Muscle of arm (tissue), 12 donors: ENCODE measurements around the gene GBA2. TPM values are rescaled to one million over a fixed set of nuclear protein-coding genes. Genes with fewer than 3 reads are reported as not detected.

ENCODE experiments used
- DNase-seq: peaks from one replicate; pipeline ENCODE4 v3.0.0-alpha.2; 2013
- polyA plus RNA-seq, 12 donors: library from polyadenylated mRNA; unstranded; fragments of 120-200 nt; gene quantifications; one replicate each; pipeline ENCODE4 v1.2.1, GENCODE V29; 2013; ENCODE audit not compliant: insufficient read length in 12 of 12

The GBA2 gene
- polyA plus RNA-seq, 12 donors, result 33.9 to 87.1 (median 55.8) TPM; not detected in 1

DNA sequence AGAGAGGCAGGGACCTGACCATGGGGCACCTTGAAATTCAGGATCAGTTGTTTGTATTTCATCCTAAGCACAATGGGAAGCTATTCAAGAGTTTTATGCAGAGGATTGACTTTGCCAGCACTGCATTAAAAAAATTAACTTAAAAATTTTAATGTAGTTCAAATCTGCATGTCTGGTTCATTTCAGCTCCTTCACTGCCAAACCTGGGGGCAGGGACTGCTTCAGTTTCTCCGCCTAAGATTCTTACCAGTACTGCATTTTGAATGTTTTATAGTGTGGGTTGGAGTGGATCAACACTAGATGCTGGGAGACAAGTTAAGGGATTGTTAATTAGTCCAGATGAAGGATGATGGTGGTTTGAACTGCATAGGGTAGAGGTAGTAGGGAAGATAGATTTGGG lies 20.7 kb upstream of the GBA2 start:
- no peak for DNase-seq

DNA sequence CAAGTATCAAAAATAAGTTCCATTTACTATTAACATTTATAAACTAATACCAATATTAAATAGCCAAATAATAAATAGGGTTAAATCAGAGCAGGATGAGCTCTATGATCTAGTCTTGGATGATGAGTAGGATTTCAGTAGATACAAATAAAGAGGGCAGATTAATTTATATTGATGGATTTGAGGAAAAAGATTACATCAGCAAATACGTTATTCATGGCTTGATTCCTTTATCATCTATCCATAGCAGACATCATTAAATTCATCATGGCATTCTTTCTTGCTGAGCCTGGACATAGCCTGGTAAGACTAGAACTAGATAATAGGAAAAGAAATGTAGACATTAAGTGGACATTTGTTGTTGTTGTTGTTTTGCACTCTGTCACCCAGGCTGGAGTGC lies 18.4 kb upstream of the GBA2 start:
- no peak for DNase-seq

DNA sequence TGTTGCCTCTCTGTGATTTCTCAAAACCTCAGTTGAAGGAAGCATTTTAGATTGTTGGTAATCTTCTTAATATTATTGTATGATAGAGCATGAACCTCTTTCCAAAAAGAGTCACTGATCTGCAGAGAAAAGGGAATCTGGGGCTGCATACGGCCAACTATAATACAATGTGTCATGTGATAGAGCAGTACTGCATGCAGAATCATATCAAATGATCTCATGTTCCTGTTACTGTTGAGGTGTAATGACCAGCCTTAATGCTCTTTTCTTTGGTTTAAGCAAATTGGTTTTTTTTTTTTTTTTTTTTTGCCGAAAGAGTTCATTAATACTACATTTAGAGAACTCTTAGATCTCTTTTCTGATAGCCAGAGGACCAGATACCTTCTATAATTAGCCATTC lies 18.0 kb upstream of the GBA2 start:
- DNase-seq, result no peak

DNA sequence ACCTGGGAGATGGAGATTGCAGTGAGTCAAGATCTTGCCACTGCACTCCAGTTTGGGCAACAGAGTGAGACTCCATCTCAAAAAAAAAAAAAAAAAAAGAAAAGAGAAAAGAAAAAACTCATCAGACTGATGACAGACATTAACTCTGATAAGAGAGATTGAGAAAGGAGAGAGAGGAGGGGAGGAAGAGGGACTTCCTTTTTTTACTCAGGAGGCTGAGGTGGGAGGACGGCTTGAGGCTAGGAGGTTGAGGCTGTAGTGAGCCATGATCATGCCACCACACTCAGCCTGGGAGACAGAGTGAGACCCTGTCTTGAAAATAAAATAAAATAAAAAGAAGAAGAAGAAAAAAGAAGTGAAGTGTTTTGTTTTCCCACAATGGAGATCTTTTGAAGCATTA lies 14.8 kb upstream of the GBA2 start:
- DNase-seq, result no peak

DNA sequence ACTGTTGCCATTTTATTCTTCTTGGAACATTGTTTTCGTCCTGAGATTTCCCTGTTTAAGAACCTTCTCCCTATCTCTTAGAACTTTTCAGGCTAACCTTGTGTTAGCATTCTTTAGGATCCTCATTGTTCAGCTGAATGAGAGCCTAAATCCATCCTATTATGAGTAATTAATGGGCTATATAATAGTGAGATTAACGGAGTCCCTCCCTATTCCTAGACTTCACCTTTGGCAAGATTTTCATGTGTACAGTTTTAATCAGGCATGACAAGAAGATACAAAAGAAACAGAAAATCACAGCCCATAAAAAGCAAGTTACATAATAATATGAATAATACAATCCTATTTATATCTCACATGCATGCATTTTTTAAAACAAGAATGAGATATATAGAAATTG lies 14.2 kb upstream of the GBA2 start:
- DNase-seq, result no peak

DNA sequence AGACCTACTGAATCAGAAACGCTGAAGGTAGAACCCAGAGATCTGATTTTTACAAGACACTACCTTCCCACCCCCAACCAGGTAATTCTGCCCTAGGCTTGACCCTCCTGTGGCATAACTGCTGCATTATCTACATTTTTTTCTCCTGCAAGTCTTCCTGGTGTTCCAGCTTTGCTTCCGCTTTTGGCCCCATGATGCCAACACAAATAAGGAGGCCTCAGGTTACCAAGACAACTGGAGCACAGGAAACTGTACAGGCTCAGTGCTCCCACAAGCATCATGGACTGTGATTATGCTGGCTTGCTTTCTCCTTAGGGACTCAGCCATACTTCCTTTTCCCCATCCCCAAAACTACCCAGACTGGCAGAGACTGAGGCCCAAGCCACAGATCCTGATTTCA lies 11.6 kb upstream of the GBA2 start:
- DNase-seq, result no peak

DNA sequence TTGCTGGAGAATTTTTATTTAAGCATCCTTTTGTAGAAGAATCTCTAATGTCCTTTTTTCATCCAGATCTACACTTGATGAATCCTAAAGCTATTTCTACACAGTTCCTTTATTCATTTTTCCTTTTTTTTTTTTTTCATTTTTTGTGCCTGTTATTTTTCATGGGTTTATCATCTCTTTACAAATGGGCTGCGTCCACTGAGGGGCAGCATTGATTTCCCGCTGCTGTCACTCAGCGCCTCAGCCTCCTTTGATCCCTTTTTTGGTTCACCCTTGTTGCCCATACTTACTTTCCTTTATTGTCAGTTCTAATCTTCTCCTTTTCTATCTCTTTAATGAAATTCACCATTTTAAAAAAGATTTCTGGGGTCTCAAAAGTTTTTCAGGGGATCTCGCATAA lies 10.8 kb upstream of the GBA2 start:
- no peak for DNase-seq

DNA sequence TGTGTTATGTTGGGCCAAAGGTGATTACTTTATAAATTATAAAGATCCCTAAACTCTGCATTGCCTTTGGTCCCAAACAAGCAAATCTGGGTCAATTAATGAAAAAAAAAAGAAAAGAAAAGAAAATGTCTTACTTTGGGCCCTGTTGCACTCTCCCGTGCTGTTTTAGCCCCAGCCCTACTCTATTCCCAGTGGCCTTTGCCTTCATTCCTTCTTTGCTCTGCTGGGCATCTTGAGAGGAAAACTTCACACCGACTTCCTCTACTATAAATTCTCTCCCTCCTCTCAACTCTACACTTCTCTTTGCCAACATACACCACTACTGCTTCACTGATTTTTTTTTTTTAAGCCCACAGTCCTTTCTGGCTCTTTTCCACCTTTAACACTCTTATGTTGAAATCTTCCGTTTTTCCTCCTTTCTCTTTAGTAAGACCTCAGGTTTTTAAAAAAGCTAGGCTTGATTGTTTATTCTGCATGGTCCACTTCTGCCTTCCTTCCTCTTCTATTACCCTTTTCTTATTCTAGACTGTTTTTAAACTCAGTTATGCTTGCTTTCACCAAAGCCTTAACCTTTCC lies 9.5 kb upstream of the GBA2 start:
- DNase-seq, result no peak

DNA sequence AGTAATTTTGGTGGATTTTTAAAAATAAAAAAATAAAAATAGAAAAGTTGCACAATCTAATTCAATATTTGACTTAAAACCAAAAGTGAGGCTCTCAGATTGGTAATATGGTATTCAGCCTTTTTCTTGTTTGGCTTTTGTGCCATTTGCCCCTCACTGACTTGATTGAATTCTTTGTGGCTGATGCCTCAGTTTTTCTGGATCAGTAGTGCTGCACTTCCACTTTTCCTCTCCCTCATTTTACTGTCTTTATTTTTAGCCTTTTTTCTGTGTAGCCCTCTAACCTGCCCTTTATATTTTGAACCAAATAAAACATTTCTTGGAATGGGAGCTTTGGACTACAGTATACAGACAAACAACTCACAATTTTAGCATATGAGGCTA lies 8.9 kb upstream of the GBA2 start:
- DNase-seq, result no peak

DNA sequence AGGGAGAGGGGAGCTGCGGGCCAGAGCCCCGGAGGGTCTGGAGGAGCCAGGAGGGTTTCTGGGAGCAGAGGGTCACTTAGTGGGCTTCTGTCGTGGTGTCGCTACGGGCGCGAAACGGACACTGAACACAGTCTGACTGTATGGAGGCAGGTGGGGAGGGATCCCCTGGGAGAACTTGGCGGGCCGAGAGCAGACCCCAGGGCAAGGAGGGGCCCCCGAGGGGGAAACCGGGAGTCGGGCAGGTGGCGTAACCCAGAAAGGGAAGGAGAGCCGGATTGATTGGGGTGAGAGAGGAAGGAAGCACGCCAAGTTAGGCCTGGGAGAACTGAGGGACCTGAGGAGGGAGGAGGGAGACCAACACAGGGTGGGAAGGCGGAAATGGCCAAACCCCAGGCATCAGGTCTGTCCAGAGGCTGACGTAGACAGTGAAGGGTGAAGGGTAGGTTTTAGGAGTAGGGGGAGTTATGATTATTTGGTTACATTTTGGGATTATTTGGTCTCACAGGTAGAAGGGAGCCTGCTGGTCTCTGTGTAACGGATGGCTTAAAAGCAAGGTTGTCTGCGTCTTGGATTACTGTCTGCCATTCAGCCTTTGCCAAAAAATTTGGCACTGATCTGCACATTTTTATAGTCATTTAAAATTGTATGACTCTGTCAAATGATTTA lies 8.3 kb upstream of the GBA2 start:
- no peak for DNase-seq

DNA sequence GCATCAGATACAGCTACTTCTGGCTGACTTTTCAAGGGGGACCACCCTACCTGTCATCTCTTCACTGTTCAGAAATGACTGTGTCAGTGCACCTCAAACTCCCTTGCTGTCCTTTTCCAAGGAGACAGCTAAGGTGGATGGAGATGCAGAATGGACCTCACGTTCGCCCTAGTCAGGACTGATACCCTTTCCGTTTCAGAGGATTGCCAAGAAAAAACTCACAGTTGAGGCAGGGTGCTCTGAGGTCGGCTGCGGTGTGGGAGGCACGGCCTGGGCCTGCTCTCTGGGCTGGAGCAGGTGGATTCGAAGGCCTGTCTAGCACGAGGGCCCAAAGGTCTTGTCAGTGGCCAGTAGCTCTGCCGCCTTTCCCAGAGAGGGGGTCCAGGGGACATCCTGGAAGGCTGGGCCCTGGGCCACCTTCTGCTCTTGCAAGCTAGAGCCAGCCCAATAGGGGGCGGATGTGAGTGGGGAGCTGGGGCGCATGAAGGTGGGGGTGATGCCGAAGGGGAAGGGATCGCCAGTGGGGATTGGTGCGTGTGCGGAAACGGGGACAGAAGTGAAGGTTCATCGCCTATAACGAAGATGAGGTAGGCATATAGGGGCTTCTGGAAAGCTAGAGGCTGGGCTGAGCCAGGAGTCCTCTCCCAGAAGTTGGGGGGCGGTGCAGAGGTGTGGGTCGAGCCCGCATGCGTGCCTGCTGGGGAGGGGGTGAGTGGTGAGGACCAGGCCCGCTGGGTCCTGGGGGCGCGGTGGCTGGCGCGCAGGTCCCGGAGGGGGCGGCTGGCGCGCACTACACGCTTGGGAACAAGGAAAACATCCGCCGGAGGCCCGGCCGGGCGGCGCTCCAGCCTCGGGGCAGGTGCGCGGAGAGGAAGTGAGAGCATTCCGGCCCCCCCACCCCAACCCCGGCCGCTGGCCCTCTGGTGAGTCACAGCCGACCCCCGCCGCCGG lies 7.5 kb upstream of the GBA2 start:
- DNase-seq, result no peak

DNA sequence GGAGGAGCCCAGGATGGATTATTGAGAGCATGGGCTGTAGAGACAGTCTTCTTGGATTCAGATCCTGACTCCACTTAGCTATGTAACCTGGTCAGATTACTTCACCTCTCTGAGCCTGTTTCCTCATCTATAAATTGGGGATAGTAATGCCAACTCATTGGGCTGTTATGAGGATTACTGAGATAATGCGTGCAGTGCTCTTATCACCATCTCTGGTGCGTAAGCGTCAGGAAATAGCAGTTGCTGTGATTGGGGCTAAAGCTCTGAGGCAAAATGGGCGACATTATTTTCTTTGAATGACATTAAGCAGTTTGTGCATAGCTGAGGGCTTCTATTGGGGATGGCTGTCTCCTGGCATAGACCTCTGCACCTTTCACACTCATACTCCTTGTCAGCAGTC lies 6.0 kb upstream of the GBA2 start:
- DNase-seq, result no peak

DNA sequence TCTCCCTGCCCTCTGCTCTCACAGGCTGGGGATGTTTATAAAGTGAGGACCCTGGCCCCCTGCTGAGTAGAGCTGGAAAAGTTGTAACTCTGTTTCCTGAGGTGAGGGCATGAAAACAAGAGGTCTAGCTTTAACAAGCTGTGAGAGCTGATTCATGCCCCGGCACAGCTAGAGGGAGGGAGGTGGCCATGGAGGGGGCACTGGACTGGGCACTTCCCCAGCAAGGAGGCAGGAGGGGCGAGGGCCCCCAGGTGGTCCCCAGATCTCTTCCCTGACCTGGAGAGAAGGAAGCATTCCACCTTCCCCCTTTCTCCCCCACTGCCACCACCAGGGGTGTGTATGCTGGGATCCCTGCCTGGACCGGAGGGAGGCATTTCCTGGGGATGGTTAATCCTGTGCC lies 5.2 kb upstream of the GBA2 start, which contains the start of gene MSMP:
TSS of gene MSMP (minus strand) at position 13 of the 400 bp plus-strand sequence. CDS start 147 bp downstream, outside the sequence.
- no peak for DNase-seq

DNA sequence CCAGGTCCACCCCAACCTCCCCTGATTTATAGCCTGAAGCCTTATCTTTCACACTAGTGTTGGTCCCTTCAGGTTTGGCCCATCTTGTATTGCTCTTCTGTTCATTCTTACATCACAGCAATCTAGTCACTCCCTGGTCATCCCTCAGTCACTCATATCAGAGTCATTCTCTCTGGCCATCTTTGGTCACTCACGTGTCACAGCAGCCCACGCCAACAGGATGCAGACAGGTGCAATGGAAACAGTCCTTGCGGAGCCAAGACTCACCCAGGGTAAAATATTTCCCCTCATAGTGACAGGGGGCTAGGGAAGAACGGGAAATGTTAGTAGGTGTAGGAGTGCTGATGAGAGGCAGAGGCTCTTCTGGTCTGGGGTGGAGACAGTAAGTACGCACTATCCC lies 4.4 kb upstream of the GBA2 start:
- DNase-seq, result no peak

DNA sequence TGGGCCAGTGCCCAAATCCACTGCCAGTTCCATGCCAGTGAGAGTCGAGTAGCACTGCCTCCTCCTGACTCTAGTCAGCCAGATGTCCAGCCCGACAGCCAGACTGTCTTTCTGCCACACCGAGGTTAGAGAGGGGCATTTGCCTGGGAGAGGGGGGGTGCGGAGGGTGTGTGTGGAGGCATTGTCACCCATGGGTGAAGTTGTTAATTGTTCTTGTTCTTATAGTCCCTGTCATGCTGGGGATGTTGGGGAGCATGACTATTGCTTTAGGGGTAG lies 1.2 kb upstream of the GBA2 start:
- DNase-seq, result no peak

DNA sequence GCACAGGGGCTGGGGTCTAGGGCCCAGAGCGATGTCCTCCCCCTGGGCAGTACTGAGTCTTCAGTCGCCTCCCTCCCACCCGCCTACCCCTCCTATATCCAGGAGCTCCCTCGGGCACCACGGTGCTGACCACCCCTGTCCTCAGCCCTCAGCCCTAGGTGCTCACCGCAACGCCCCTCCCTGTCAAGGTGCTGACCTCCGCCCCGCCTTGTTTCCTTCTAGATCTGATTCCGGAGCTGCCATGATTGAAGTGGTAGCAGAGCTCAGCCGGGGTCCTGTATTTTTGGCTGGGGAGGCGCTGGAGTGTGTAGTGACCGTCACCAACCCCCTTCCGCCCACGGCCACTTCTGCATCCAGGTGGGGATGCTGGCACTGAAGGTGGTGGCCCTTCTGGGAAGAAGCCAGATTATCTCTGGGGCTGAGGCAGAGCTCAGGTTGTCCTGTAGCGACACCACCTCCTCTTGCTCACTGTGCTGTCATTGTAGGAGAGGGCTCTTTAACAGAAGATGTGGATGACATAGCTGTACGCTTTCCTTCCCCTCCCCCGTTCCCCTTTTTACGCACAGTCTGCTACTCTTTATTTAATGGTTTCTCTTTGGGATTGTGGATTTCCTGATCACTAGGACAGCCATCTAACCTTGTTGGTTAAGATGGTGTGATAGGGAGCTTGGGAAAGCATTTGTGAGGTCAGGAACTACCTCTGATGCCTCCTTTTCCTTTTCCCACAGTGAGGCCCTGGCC lies 657 bp upstream of the GBA2 start:
- DNase-seq, result no peak

DNA sequence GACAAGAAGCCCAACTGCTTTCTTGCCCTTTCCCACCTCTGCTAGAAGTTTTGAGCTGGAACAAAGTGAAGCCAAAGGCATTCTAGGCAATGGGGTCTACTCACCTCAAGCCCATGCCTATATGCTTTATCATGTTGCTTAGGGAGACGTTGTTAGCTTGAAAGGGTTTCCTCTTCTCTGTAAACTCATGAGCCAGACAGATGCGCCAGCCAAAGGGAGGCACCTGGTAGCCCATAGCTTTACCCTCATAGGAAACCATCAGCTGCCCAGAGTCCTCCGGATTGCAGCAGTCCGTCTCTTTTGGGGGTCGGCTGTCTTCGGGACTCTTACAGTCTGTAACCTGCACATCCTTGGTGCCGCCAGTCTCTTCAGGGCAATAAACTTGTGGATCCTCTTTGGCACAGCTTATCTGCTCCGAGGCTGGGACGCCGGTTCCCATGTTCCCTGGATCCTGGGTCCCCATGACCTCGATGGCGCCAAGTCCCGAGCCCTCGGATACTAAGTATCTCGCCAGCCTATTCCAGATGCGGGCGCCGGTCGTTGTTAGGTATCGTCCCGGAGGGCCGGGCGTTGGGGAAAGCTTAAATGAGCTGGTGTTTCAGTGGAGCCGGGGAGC lies 678 bp downstream of the GBA2 start:
- no peak for DNase-seq

DNA sequence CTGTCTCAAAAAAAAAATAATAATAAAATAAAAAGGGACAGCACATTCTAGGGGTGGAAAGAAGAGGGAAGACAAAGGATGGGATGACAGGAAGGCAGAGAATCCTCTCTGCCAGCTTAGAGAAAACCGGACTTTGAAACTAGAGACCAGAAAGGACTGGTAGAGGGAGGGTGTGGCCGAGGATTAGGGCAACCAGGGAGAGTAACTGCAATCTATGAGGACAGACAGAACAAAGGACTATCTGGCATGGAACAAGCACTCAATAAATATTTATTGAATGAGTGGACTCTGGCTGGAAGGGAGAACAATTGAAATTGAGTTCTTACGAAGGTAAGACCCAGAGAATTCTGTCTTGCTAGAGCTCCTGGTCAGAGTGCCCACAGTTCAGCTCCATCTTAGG lies 2.4 kb downstream of the GBA2 start:
- DNase-seq, result no peak

DNA sequence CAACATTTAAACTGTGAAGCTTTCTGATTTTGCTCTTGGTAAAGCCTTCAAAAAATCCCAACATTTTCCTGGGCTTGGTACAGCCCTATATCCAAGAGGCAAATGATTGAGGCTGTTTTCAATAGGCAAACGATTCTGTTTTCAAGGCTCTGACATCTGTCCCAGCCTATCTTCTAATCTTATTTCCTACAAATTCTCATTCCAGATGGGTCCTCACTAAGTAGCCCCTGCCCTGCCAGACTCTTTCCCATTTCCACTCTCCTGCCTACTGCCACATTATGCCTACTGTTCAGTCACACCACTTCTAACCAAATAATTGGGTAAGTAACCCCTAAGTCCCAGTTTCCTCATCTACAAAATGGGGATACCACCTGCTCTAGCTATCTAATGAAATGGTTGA lies 3.5 kb downstream of the GBA2 start:
- no peak for DNase-seq

DNA sequence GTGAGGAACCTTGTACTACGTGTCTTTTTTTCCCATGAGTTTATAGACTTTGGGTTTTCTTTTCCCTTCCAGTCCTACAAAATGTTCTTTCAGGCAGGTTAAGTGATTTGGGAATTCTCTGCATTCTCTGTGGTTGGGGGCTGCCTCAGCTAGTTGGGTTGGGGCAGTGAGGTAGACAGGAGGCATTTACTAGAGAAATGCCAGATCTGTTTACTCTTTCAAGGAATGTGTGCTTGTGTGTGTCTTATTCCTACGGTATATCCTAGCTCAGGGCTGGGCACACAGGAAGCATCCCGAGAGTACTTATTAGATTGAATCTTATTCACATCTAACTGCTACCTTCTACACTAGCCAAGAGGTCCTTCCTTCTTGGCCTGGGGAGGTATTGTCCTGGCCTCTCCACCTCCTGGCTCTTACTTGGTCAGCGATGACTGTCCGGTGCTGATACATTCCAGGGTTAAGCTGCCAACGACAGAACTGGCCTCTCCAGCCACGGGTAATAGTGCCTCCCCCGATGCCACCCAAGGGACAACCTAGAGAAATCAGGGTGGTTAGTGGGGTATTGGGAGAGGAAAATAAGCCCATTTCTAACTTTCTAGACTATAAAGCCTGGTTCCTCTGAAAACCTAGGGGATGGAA lies 5.0 kb downstream of the GBA2 start:
- no peak for DNase-seq

DNA sequence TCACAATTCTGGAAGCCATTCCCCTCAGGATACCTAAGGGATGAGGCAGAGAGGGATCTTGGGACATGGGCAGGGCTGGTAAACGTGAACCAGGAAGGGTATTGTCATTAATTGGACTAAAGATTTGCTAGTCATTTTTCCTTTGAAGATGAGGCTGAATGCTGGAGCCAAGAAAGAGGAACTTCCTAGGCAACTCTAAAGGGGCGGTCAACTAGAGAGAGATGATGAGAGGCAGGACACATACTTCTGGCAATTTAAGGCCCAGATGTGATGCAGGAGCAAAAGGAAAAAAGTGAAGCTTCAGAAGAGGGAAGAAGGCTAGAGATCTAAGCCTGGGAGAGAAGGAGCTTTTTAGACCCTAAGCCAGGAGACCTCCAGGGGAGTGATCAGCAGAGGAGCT lies 5.6 kb downstream of the GBA2 start:
- DNase-seq, result no peak

DNA sequence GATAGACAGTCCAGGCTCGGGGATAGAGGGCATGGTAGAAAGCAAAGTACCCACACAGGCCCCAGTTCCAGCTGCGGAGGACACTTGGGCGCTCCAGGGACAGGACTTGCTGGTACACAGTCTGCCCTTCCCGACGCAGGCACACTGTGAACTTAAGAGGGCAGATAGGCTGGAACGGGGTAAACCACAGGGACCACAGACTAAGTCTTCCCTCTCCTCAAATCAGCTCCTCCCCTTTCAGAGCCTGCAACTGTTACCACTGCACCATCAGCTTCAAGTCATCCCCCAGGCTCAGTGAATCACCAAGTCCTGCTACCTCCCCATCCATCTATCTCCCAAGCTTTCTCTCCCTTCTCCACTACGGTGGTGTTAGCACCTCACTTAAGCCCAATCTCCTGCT lies 7.3 kb downstream of the GBA2 start:
- DNase-seq, result no peak
